ENCODE results near the gene LMNA.
"Not testable (repeated sequence)": the region's sequence is repeated elsewhere in the genome, so short reads cannot be mapped to it uniquely, and the experiment has no call there.

LMNA gene

GRCh38 chr1:156117414-156118176 lies 3.1 kb downstream of the LMNA start:
- H3K4me3 ChIP-seq (ENCODE audit: low read length) = peak overlapping the region; percentile 100
- DNase-seq (ENCODE audit: low read depth) = no peak
- TF ChIP-seq, protein P1, sequence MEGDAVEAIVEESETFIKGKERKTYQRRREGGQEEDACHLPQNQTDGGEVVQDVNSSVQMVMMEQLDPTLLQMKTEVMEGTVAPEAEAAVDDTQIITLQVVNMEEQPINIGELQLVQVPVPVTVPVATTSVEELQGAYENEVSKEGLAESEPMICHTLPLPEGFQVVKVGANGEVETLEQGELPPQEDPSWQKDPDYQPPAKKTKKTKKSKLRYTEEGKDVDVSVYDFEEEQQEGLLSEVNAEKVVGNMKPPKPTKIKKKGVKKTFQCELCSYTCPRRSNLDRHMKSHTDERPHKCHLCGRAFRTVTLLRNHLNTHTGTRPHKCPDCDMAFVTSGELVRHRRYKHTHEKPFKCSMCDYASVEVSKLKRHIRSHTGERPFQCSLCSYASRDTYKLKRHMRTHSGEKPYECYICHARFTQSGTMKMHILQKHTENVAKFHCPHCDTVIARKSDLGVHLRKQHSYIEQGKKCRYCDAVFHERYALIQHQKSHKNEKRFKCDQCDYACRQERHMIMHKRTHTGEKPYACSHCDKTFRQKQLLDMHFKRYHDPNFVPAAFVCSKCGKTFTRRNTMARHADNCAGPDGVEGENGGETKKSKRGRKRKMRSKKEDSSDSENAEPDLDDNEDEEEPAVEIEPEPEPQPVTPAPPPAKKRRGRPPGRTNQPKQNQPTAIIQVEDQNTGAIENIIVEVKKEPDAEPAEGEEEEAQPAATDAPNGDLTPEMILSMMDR (conservative IDR thresholded peaks at IDR 0.05; ENCODE audit: low read length) = no peak

DNA sequence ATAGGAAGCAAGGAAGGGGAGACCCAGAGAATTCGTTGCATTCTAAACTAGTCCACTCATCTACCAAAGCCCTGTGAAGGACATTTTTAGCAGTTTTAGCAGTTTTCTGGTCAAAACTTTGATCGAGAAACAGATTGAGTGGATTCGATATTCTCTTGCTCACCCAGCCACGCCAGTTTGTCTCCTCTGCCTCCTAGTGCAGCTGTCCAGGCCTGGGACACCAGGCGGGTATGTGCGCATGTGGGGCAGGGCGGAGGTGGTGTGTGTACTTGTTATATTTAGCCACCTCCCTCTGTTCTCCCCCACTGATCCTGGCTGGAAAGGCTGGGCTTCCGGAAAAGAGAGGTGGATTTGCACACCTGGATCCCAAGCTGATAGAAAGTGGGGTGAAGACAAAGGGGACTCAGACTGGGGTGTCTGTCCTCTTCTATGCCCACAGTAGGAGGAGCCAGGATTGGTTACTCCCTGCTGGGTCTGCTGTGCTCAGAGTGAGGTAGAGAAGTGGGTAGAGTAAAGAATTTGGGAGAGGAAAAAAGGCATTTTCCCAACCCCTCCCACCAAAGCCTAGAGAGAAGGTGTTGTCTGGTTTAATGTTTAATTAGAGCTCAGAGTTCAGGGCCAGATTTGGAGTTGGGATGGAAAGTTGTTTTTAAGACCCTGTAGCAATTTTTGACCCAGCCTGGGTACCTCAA lies 3.8 kb downstream of the LMNA start:
- no peak for DNase-seq (ENCODE audit: low read depth)
- TF ChIP-seq, protein P1 (conservative IDR thresholded peaks at IDR 0.05; ENCODE audit: low read length) = no peak
- H3K4me3 ChIP-seq (ENCODE audit: low read length) = peak overlapping the region; percentile 100

DNA sequence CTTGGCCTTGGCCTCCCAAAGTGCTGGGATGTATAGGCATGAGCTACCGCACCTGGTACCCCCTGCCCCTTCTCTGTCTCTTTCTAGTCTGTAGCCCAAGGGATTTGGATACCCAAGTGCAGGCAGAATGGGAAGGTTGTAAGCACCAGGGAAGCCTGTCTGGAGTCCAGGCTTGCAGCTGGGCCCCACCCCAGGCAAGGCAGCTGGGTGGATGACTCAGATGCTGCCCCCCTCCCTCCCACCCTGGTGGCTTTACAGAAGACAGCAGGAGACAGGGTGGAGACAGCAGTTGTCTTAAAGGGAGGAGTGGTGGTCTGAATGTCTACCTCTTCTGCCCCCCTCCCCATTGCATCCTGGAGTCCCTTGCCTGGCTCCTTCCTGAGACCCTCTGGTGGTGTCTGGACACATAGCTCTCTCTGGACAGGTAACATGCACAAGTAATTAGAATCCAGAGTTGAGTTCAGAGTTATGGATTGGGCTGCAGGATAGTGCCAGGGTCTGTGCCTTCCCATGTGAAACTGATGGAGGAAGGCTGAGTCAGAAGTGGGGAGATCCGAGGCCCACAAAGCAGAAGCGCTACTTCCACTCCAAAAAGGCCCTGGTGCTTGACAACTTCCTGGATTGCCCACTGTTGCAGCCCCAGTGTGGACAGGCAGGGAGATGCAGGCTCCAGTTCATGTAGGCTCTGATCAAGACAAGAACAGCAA lies 5.1 kb downstream of the LMNA start:
- H3K4me3 ChIP-seq (ENCODE audit: low read length) = peak overlapping the region; percentile 100
- TF ChIP-seq, protein P1 (conservative IDR thresholded peaks at IDR 0.05; ENCODE audit: low read length) = peak; percentile 13
- DNase-seq (ENCODE audit: low read depth) = peak; percentile 69

DNA sequence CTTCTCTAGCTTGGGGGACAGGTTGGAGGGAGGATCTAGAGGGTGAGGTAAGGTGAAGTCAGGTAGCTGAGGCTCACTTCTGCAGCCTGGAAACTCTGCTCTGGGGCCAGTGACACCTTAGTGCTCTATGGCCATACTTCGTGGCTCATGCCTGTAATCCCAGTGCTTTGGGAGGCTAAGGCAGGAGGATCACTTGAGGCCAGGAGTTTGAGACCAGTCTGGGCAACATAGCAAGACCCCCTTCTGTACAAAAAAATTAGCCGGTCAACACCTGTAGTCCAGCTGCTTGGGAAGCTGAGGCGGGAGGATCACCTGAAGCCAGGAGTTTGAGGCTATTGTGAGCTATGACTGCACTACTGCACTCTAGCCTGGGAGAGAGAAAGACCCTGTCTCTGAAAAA lies 5.8 kb downstream of the LMNA start:
- H3K4me3 ChIP-seq (ENCODE audit: low read length) = peak overlapping the region; percentile 100
- no peak for DNase-seq (ENCODE audit: low read depth)
- TF ChIP-seq, protein P1 (conservative IDR thresholded peaks at IDR 0.05; ENCODE audit: low read length) = no peak

DNA sequence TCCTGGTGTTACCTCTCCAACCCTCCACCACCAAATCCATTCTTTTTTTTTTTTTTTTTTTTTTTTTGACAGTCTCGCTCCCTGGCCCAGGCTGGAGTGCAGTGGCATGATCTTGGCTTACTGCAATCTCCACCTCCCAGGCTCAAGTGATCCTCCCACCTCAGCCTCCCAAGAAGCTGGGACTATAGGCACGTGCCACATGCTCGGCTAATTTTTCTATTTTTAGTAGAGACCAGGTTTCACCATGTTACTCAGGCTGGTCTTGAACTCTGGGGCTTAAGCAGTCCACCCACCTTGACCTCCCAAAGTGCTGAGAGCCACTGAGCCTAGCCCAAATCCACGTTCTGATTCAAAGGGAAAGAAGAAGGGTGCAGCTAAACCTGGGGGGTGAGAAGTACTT lies 6.5 kb downstream of the LMNA start:
- DNase-seq (ENCODE audit: low read depth) = not testable (repeated sequence)
- H3K4me3 ChIP-seq (ENCODE audit: low read length) = peak overlapping the region; percentile 100

GRCh38 chr1:156121457-156121856 lies 6.9 kb downstream of the LMNA start:
- TF ChIP-seq, protein P1 (conservative IDR thresholded peaks at IDR 0.05; ENCODE audit: low read length) = no peak
- peak overlapping the region; percentile 100 for H3K4me3 ChIP-seq (ENCODE audit: low read length)
- no peak for DNase-seq (ENCODE audit: low read depth)

GRCh38 chr1:156122086-156122485 lies 7.6 kb downstream of the LMNA start:
- DNase-seq (ENCODE audit: low read depth) = no peak
- peak overlapping the region; percentile 100 for H3K4me3 ChIP-seq (ENCODE audit: low read length)
- TF ChIP-seq, protein P1 (conservative IDR thresholded peaks at IDR 0.05; ENCODE audit: low read length) = no peak
